ENCODE results near the gene INHBA.

DNA sequence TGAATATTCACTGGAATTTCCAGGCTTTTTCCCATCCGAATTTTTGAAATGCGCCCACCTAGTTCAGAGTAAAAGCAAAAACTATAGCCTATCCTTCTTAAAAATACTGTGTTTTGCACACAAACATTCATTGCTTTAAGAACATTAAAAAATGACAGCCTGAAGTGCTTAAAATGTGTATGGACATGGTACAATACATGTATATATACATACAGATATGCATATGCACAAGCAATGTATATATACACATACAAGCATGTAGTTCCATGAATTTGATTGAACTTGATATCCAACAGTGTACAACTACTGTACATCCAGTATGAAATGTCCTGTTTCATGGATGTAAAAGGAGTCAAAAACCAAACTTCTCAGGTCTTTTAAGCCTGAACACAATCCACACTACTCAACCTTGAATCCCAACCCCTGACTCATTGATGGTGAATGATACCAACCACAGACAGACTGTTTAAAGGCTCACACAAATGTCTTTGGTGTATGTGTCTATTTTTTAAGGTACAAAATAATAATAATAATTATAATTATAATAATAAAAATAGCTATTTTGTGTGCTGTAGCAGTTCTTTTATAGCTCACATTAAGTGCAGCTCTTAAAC, 14.8 kb downstream of the INHBA start:
- no peak for TF ChIP-seq POLR2A (IDR thresholded peaks at IDR 0.05)
- TF ChIP-seq, protein P1, sequence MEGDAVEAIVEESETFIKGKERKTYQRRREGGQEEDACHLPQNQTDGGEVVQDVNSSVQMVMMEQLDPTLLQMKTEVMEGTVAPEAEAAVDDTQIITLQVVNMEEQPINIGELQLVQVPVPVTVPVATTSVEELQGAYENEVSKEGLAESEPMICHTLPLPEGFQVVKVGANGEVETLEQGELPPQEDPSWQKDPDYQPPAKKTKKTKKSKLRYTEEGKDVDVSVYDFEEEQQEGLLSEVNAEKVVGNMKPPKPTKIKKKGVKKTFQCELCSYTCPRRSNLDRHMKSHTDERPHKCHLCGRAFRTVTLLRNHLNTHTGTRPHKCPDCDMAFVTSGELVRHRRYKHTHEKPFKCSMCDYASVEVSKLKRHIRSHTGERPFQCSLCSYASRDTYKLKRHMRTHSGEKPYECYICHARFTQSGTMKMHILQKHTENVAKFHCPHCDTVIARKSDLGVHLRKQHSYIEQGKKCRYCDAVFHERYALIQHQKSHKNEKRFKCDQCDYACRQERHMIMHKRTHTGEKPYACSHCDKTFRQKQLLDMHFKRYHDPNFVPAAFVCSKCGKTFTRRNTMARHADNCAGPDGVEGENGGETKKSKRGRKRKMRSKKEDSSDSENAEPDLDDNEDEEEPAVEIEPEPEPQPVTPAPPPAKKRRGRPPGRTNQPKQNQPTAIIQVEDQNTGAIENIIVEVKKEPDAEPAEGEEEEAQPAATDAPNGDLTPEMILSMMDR (IDR thresholded peaks at IDR 0.05) = no peak
